Non-pigmented ciliary epithelial cell (primary cell): ENCODE measurements around the gene CEP76.
"Not testable (repeated sequence)": the region's sequence is repeated elsewhere in the genome, so short reads cannot be mapped to it uniquely, and the experiment has no call there.

Source experiments
- DNase-seq: peaks from one replicate; pipeline ENCODE4 v3.0.0-alpha.2; 2010; ENCODE audit warnings: low read depth

CEP76 gene

DNA sequence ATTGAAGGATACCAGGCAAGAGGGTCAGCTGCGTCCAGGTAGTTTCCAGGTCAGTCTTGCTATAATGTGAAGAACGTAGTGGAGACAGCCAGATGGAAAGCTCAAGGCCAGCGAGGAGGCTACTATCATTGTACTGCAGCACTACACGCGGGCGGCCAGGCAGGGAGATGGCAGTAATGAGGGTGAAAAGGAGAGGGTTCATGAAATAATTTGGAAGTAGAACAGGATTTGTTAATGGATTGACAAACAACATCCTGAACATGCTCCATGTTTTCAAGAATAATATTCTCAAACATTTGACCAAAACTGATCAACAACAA is 61.7 kb downstream of the CEP76 start:
- DNase-seq, result no peak

- DNase-seq, result no peak
Measured at GRCh38 chr18:12639990-12640880, 62.3 kb downstream of the CEP76 start.

DNA sequence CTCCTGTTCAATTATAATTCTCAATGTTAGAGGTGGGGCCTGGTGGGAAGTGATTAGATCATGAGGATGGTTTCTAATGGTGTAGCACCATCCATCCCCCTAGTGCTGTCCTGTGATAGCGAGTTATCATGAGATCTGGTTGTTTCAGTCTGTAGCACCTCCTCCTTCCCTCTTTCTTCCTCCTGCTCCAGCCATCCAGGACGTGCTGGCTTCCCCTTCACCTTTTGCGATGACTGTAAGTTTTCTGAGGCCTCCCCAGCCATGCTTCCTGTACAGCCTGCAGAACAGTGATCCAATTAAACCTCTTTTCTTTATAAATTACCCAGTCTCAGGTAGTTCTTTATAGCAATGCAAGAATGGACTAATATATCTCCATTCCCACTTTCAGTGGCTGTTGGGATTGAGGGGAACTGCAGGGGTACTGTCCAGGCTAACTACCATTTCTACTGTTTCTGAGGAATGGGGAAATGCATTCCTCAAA is 63.8 kb downstream of the CEP76 start:
- no peak for DNase-seq

DNA sequence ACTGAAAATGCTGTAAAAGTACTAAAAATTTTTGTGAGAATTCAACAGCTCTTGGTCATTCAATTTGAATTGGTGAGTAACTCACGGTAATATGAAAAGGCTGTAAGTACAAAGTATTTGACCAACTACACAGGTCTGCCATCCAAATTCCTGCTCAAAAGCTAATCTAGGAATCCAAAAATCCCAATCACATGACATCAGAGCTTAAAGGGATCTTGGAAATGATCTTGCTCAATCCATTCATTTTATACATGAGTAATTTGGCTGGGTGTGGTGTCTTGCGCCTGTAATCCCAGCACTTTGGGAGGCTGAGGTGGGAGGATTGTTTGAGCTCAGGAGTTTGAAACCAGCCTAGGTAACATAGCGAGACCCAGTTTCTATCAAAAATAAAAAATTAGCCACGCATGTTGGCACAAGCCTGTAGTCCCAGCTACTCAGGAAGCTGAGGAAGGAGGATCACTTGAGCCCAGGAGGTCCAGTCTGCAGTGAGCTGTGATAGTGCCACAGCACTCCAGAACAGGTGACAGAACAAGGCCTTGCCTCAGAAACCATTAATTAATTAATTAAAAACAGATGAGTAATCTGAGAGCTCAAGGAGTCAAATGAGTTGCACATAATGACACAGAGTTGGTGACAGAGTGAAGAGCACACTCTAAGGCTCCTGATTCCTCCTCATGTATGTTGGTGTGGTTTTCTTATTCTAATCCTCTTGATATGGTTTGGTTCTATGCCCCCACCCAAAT is 64.5 kb downstream of the CEP76 start:
- DNase-seq, result no peak

DNA sequence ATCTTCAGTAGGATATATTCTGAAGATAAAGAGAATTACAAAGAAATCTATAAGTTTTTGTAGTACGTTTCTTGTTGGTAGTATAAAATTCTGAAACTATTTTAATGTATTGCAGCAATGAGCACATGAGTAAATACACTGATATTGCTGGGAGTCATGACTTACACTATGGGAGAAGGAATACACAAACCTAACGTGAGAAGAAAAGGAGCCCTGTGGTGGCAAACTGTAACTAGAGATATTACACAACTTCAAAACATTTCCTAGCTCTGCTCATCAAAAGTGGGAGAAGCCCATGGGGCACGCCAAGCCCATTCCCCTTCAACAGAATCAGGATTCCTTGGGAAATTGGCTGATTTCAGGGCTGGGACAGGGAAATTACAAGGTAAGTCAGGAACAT is 65.1 kb downstream of the CEP76 start:
- no peak for DNase-seq

GRCh38 chr18:12631831-12632477 is 70.6 kb downstream of the CEP76 start:
- DNase-seq, result no peak

GRCh38 chr18:12630136-12630535 is 72.4 kb downstream of the CEP76 start:
- DNase-seq, result no peak

GRCh38 chr18:12628706-12629702 is 73.5 kb downstream of the CEP76 start:
- DNase-seq, result peak; percentile 57

GRCh38 chr18:12627199-12627598 is 75.3 kb downstream of the CEP76 start:
- not testable (repeated sequence) for DNase-seq

DNA sequence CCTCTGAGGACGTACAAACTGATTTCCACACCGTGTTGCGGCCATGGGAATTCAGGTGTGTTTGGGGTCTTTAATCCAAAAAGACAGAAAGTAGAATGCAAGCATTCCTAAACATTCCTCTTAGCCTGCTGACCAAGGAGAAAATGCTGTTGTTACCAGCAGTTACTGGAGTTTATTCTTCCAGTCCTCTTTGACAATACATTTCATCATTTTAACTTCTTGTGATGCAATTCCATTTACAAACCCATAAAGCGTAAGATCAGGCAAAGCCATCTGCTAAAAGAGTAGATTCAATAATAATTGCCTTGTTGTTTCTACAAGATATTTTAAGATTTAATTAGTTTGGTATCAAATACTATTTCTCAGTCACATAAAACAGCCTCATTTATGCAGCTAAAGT is 77.3 kb downstream of the CEP76 start:
- no peak for DNase-seq
